ENCODE results near the gene TRAF1.
A peak's percentile ranks its signal among the peaks of the same experiment; 100 is the strongest.

The TRAF1 gene

GRCh38 chr9:120916588-120916987, 10.0 kb downstream of the TRAF1 start:
- DNase-seq (ENCODE audit: low read depth, low spot score): peak; percentile 73
- peak; percentile 15 for TF ChIP-seq CTCF (IDR thresholded peaks at IDR 0.05; ENCODE audit: low read depth, low read length)
- H3K4me3 ChIP-seq (ENCODE audit: low read depth, low read length): no peak overlapping the region
- in situ Hi-C loops (cut with HindIII; ENCODE audit: low sequenced_read_pairs): no loop called here

- TF ChIP-seq CTCF (IDR thresholded peaks at IDR 0.05; ENCODE audit: low read depth, low read length): no peak
- in situ Hi-C loops (cut with HindIII; ENCODE audit: low sequenced_read_pairs): no loop called here
- no peak for DNase-seq (ENCODE audit: low read depth, low spot score)
- H3K4me3 ChIP-seq (ENCODE audit: low read depth, low read length): no peak overlapping the region
Observed at GRCh38 chr9:120915854-120916470, 10.6 kb downstream of the TRAF1 start.

- DNase-seq (ENCODE audit: low read depth, low spot score): no peak
- no peak for TF ChIP-seq CTCF (IDR thresholded peaks at IDR 0.05; ENCODE audit: low read depth, low read length)
- no peak overlapping the region for H3K4me3 ChIP-seq (ENCODE audit: low read depth, low read length)
- in situ Hi-C loops (cut with HindIII; ENCODE audit: low sequenced_read_pairs): no loop called here
Observed at GRCh38 chr9:120914953-120915352, 11.6 kb downstream of the TRAF1 start.

GRCh38 chr9:120914396-120914795, 12.2 kb downstream of the TRAF1 start:
- H3K4me3 ChIP-seq (ENCODE audit: low read depth, low read length): no peak overlapping the region
- no peak for DNase-seq (ENCODE audit: low read depth, low spot score)
- TF ChIP-seq CTCF (IDR thresholded peaks at IDR 0.05; ENCODE audit: low read depth, low read length): no peak
- in situ Hi-C loops (cut with HindIII; ENCODE audit: low sequenced_read_pairs): no loop called here

GRCh38 chr9:120913647-120914264, 12.8 kb downstream of the TRAF1 start:
- in situ Hi-C loops (cut with HindIII; ENCODE audit: low sequenced_read_pairs): no loop called here
- no peak for TF ChIP-seq CTCF (IDR thresholded peaks at IDR 0.05; ENCODE audit: low read depth, low read length)
- H3K4me3 ChIP-seq (ENCODE audit: low read depth, low read length): no peak overlapping the region
- DNase-seq (ENCODE audit: low read depth, low spot score): no peak

- no peak for DNase-seq (ENCODE audit: low read depth, low spot score)
- in situ Hi-C loops (cut with HindIII; ENCODE audit: low sequenced_read_pairs): no loop called here
- TF ChIP-seq CTCF (IDR thresholded peaks at IDR 0.05; ENCODE audit: low read depth, low read length): no peak
- no peak overlapping the region for H3K4me3 ChIP-seq (ENCODE audit: low read depth, low read length)
Observed at GRCh38 chr9:120912958-120913646, 13.5 kb downstream of the TRAF1 start.

Data from astrocyte of the spinal cord (primary cell).